DMS153 treated with DMSO at 0.1 percent for 48 hours (cell line): Measurements from ENCODE around the gene DAGLA.
A peak's percentile ranks its signal among the peaks of the same experiment; 100 is the strongest.

Experiments
- DNase-seq: peaks from one replicate; lab custom pipeline; 2025; ENCODE audit not compliant: unreplicated experiment; lab: John Stamatoyannopoulos, UW

The DAGLA gene

GRCh38 chr11:61745781-61746441 lies 65.7 kb downstream of the DAGLA start:
- DNase-seq: no peak

- no peak for DNase-seq
These were observed 66.4 kb downstream of the DAGLA start for GRCh38 chr11:61746442-61747191.

- DNase-seq: peak; percentile 18
These were observed 67.2 kb downstream of the DAGLA start for GRCh38 chr11:61747192-61747966.

- DNase-seq: no peak
These were observed 67.7 kb downstream of the DAGLA start for GRCh38 chr11:61747967-61748285.

- DNase-seq: no peak
These were observed 69.5 kb downstream of the DAGLA start for GRCh38 chr11:61749591-61750217.

GRCh38 chr11:61750631-61751273 lies 70.6 kb downstream of the DAGLA start:
- no peak for DNase-seq

- DNase-seq: no peak
These were observed 71.2 kb downstream of the DAGLA start for GRCh38 chr11:61751384-61751783.

- no peak for DNase-seq
These were observed 72.1 kb downstream of the DAGLA start, which contains the start of gene MYRF for GRCh38 chr11:61752117-61752924. Gene MYRF, plus strand, starts transcription at chr11:61752636. Its CDS starts 109 bp downstream, at chr11:61752745.

GRCh38 chr11:61752925-61753521 lies 72.8 kb downstream of the DAGLA start:
- DNase-seq: no peak

GRCh38 chr11:61753672-61754071 lies 73.5 kb downstream of the DAGLA start:
- no peak for DNase-seq

GRCh38 chr11:61754534-61755482 lies 74.6 kb downstream of the DAGLA start:
- no peak for DNase-seq

GRCh38 chr11:61756147-61756451 lies 75.9 kb downstream of the DAGLA start:
- DNase-seq: no peak

- no peak for DNase-seq
These were observed 76.4 kb downstream of the DAGLA start for GRCh38 chr11:61756452-61757212.

GRCh38 chr11:61757213-61757862 lies 77.1 kb downstream of the DAGLA start:
- no peak for DNase-seq

GRCh38 chr11:61760946-61761345 lies 80.8 kb downstream of the DAGLA start:
- no peak for DNase-seq

- no peak for DNase-seq
These were observed 81.4 kb downstream of the DAGLA start for GRCh38 chr11:61761440-61762222.

- no peak for DNase-seq
These were observed 82.0 kb downstream of the DAGLA start for GRCh38 chr11:61762223-61762615.
